ENCODE measurements around the gene MACROD1.

DNA sequence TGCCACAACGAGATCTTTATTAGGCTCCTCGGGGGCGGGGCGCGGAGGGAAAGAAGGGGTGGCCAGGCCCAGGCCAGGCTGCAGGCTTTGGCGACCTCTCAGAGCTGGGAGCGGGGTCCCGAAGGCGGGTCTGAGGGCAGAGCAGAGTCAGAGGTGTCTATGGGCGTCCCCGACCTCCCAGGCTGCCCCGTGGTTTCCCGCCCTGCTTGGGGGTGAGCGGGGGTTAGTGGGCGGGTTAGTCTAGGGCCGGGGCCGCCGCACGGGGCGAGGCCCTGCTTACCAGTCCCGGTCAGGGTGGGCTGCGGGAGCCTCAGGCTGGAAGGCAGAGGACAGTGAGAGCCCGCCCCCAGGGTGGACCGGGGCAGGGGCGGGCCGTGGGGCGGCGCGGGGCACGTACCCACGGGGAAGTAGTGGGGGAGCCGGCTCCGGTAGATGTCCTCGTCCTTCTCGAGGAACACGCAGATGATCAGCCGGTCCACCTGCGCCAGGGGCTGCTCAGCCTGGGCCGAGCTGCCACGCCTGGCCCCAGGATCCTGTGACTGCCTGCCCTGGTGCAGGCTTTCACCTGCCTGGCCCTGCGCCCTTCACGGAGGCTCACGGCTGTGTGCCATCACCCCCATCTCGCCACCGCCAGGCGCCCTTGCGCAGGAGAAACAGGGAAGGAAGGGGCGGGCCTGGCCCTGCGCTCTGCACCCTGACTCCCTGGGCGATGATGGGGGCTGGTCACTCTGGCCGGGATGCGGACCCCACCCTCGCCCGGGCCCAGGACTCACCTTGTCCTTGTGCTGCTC, 167.2 kb downstream of the MACROD1 start:
- TF ChIP-seq, protein P1, sequence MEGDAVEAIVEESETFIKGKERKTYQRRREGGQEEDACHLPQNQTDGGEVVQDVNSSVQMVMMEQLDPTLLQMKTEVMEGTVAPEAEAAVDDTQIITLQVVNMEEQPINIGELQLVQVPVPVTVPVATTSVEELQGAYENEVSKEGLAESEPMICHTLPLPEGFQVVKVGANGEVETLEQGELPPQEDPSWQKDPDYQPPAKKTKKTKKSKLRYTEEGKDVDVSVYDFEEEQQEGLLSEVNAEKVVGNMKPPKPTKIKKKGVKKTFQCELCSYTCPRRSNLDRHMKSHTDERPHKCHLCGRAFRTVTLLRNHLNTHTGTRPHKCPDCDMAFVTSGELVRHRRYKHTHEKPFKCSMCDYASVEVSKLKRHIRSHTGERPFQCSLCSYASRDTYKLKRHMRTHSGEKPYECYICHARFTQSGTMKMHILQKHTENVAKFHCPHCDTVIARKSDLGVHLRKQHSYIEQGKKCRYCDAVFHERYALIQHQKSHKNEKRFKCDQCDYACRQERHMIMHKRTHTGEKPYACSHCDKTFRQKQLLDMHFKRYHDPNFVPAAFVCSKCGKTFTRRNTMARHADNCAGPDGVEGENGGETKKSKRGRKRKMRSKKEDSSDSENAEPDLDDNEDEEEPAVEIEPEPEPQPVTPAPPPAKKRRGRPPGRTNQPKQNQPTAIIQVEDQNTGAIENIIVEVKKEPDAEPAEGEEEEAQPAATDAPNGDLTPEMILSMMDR (IDR thresholded peaks at IDR 0.05): peak in 2 of 4 experiments; percentile 14 to 44
- TF ChIP-seq POLR2AphosphoS5 (IDR thresholded peaks at IDR 0.05): no peak
- TF ChIP-seq POLR2A (IDR thresholded peaks at IDR 0.05): peak; percentile 27

All from prostate gland (tissue), 2 donors.